Neural cell (in vitro differentiated cells): ENCODE measurements around the gene SLC66A2.

Source experiments
- CTCF ChIP-seq: fragments of 450-650 bp; IDR thresholded peaks from 2 replicates; pipeline ENCODE4 v1.5.1; 2014; ENCODE audit warnings: antibody characterized with exemption, mild to moderate bottlenecking, moderate library complexity; ENCODE audit not compliant: poor library complexity, severe bottlenecking
- EP300 ChIP-seq: fragments of 450-650 bp; conservative IDR thresholded peaks from 2 replicates; pipeline ENCODE4 v1.6.1; 2014; ENCODE audit warnings: antibody characterized with exemption, mild to moderate bottlenecking, moderate library complexity; ENCODE audit not compliant: poor library complexity, severe bottlenecking
- EZH2 ChIP-seq: fragments of 200-600, 300-800 bp; shearing (Covaris generic), sonication (generic); IDR thresholded peaks from 2 replicates; pipeline ENCODE4 v1.6.1; 2014; ENCODE audit warnings: antibody characterized with exemption, low read length, borderline replicate concordance, mild to moderate bottlenecking; ENCODE audit not compliant: insufficient read depth, poor library complexity, severe bottlenecking
- POLR2AphosphoS5 ChIP-seq: IDR thresholded peaks from 2 replicates; pipeline ENCODE4 v1.6.1; 2012
- RAD21 ChIP-seq: fragments of 450-650 bp; conservative IDR thresholded peaks from 2 replicates; pipeline ENCODE4 v1.6.1; 2014; ENCODE audit warnings: antibody characterized with exemption, mild to moderate bottlenecking, moderate library complexity
- SMC3 ChIP-seq: fragments of 450-650 bp; conservative IDR thresholded peaks from 2 replicates; pipeline ENCODE4 v1.6.1; 2014; ENCODE audit warnings: antibody characterized with exemption, mild to moderate bottlenecking, moderate library complexity; ENCODE audit not compliant: poor library complexity
- TAF1 ChIP-seq: IDR thresholded peaks from 2 replicates; pipeline ENCODE4 v1.6.1; 2012; ENCODE audit warnings: low read depth

GRCh38 chr18:79896738-79897137, 54.7 kb downstream of the SLC66A2 start:
- TF ChIP-seq EZH2, result no peak
- TF ChIP-seq CTCF, result no peak
- TF ChIP-seq RAD21, result no peak
- TF ChIP-seq POLR2AphosphoS5, result no peak
- no peak for TF ChIP-seq TAF1
- TF ChIP-seq EP300, result no peak
- TF ChIP-seq SMC3, result no peak
